Measurements from ENCODE around the gene ZNF107. TPM values are rescaled to one million over a fixed set of nuclear protein-coding genes. Genes with fewer than 3 reads are reported as not detected.

ZNF107 gene
- total and polyA plus RNA-seq, 2 of the 13 experiments (the other 11 are each of a cell fraction or from before 2014, with no cell fraction given), result 2.5 to 5.4 TPM

- TF ChIP-seq ZNF788 (CRISPR knock-in tag; IDR thresholded peaks at IDR 0.05; ENCODE audit: borderline replicate concordance) (peak; percentile 78; the same call in 1 of the 2 replicates), ZNF839 (CRISPR knock-in tag; IDR thresholded peaks at IDR 0.05; ENCODE audit: borderline replicate concordance) (no peak), PPARG (CRISPR knock-in tag; conservative IDR thresholded peaks at IDR 0.05) (no peak), ZNF747 (CRISPR knock-in tag; IDR thresholded peaks at IDR 0.05; ENCODE audit: borderline replicate concordance) (peak; percentile 70; the same call in 1 of the 2 replicates), ZNF432 (CRISPR knock-in tag; IDR thresholded peaks at IDR 0.05; ENCODE audit: borderline replicate concordance) (no peak), FOXK1 (CRISPR knock-in tag; IDR thresholded peaks at IDR 0.05; ENCODE audit: borderline replicate concordance, low read depth) (no peak), ZNF530 (CRISPR knock-in tag; IDR thresholded peaks at IDR 0.05; ENCODE audit: low read depth) (no peak), ZBTB38 (CRISPR knock-in tag; IDR thresholded peaks at IDR 0.05) (0 out of 2 replicates have a peak, but pooled peaks have one; percentile 41), ZNF121 (CRISPR knock-in tag; IDR thresholded peaks at IDR 0.05) (no peak), TRIM24 (CRISPR knock-in tag; IDR thresholded peaks at IDR 0.05) (no peak), IRX3 (CRISPR knock-in tag; IDR thresholded peaks at IDR 0.05; ENCODE audit: borderline replicate concordance, low read depth) (0 out of 2 replicates have a peak, but pooled peaks have one; percentile 29), ZNF224 (CRISPR knock-in tag; IDR thresholded peaks at IDR 0.05) (no peak), ZFP90 (CRISPR knock-in tag; IDR thresholded peaks at IDR 0.05; ENCODE audit: borderline replicate concordance) (no peak), SRSF1 (optimal IDR thresholded peaks at IDR 0.05; ENCODE audit: low read depth, low read length) (no peak), SMAD1 (CRISPR knock-in tag; IDR thresholded peaks at IDR 0.05; ENCODE audit: borderline replicate concordance, low read depth) (no peak), DPF2 (CRISPR knock-in tag; IDR thresholded peaks at IDR 0.05; ENCODE audit: borderline replicate concordance, low read depth) (no peak), ZSCAN25 (CRISPR knock-in tag; IDR thresholded peaks at IDR 0.05) (no peak)
- TF ChIP-seq, protein P1, sequence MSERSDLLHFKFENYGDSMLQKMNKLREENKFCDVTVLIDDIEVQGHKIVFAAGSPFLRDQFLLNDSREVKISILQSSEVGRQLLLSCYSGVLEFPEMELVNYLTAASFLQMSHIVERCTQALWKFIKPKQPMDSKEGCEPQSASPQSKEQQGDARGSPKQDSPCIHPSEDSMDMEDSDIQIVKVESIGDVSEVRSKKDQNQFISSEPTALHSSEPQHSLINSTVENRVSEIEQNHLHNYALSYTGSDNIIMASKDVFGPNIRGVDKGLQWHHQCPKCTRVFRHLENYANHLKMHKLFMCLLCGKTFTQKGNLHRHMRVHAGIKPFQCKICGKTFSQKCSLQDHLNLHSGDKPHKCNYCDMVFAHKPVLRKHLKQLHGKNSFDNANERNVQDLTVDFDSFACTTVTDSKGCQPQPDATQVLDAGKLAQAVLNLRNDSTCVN (CRISPR knock-in tag; IDR thresholded peaks at IDR 0.05; ENCODE audit: borderline replicate concordance), result 0 out of 2 replicates have a peak, but pooled peaks have one; percentile 29
- TF ChIP-seq, protein P2, sequence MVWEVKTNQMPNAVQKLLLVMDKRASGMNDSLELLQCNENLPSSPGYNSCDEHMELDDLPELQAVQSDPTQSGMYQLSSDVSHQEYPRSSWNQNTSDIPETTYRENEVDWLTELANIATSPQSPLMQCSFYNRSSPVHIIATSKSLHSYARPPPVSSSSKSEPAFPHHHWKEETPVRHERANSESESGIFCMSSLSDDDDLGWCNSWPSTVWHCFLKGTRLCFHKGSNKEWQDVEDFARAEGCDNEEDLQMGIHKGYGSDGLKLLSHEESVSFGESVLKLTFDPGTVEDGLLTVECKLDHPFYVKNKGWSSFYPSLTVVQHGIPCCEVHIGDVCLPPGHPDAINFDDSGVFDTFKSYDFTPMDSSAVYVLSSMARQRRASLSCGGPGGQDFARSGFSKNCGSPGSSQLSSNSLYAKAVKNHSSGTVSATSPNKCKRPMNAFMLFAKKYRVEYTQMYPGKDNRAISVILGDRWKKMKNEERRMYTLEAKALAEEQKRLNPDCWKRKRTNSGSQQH (CRISPR knock-in tag; IDR thresholded peaks at IDR 0.05; ENCODE audit: low read depth), result peak; percentile 84
- TF ChIP-seq, protein P3, sequence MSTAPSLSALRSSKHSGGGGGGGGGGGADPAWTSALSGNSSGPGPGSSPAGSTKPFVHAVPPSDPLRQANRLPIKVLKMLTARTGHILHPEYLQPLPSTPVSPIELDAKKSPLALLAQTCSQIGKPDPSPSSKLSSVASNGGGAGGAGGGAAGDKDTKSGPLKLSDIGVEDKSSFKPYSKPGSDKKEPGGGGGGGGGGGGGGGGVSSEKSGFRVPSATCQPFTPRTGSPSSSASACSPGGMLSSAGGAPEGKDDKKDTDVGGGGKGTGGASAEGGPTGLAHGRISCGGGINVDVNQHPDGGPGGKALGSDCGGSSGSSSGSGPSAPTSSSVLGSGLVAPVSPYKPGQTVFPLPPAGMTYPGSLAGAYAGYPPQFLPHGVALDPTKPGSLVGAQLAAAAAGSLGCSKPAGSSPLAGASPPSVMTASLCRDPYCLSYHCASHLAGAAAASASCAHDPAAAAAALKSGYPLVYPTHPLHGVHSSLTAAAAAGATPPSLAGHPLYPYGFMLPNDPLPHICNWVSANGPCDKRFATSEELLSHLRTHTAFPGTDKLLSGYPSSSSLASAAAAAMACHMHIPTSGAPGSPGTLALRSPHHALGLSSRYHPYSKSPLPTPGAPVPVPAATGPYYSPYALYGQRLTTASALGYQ (CRISPR knock-in tag; IDR thresholded peaks at IDR 0.05), result no peak
- TF ChIP-seq, protein P4, sequence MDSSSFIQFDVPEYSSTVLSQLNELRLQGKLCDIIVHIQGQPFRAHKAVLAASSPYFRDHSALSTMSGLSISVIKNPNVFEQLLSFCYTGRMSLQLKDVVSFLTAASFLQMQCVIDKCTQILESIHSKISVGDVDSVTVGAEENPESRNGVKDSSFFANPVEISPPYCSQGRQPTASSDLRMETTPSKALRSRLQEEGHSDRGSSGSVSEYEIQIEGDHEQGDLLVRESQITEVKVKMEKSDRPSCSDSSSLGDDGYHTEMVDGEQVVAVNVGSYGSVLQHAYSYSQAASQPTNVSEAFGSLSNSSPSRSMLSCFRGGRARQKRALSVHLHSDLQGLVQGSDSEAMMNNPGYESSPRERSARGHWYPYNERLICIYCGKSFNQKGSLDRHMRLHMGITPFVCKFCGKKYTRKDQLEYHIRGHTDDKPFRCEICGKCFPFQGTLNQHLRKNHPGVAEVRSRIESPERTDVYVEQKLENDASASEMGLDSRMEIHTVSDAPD (CRISPR knock-in tag; IDR thresholded peaks at IDR 0.05), result no peak
Observed at GRCh38 chr7:64665980-64666662, at the start of gene ZNF107 (continued).
